ENCODE data around the gene KANSL1. TPM values are rescaled to one million over a fixed set of nuclear protein-coding genes. Genes with fewer than 3 reads are reported as not detected.
A peak's percentile ranks its signal among the peaks of the same experiment; 100 is the strongest.

The KANSL1 gene
- total and polyA plus RNA-seq, 2 donors (not counting 1 experiment from before 2014, with no cell fraction given), result 36.8 to 233 TPM

DNA sequence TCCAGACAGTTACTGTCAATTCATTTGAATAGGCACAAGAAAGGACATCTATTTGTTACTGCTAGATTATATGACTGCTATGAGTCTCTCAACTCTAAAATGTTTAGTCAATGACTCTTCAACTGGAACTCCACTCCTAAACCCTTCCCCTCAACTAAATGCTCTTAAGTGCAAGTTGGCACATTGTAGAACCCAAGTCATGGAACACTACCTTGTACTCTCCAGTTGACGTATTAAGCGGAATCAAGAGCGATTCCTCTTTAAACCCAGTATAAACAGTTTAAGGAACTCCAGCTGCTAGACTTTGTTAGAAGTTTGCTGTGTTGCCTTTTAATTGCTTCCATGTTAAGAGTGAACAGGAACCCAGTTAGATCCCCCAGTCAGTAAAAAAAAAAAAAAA lies 149.6 kb downstream of the KANSL1 start:
- H3K79me2 ChIP-seq (ENCODE audit: control insufficient read depth, insufficient read depth, low read length), result peaks cover 16% of the 10 kb centered on the region
- no peak overlapping the region for H2AFZ ChIP-seq (ENCODE audit: insufficient read depth, low read depth, low read length, poor library complexity, severe bottlenecking)
- ATAC-seq (ENCODE audit: low read depth) (no peak), DNase-seq (no peak)
- intact Hi-C loops (cut with micrococcal nuclease), result loop anchor here (1.0 kb wide), 1 partner anchor 41 kb away; no protein-coding TSS in a partner anchor
- no peak for TF ChIP-seq CTCF (IDR thresholded peaks at IDR 0.05)
- no peak for TF ChIP-seq EZH2 (IDR thresholded peaks at IDR 0.05; ENCODE audit: borderline replicate concordance, insufficient read depth, low read depth, low read length, poor library complexity, severe bottlenecking)
- Mint-ChIP-seq H3K4me3 (no peak overlapping the region), H3K9me3 (ENCODE audit: insufficient read depth) (no peaks in the 10 kb centered on the region), H3K27me3 (no peaks in the 10 kb centered on the region), H3K4me1 (peaks cover 3% of the 10 kb centered on the region), H3K27ac (peak overlapping the region; percentile 56)
- no peaks in the 10 kb centered on the region for H3K27me3 ChIP-seq (replicated peaks in 1 of 4; ENCODE audit: control extremely low read depth in 1 of 4, control insufficient read depth in 3 of 4, insufficient read depth in 4 of 4, low read length in 3 of 4)
- POLR2A ChIA-PET, result no interaction called here
- no peak overlapping the region for H3K4me2 ChIP-seq (replicated peaks; ENCODE audit: low read depth, low read length, poor library complexity, severe bottlenecking)
- CTCF ChIA-PET, result interaction anchor here (0.7 to 5.9 kb wide), 26 partner anchors 10 to 168 kb away, joined by 3 to 126 read pairs (median 5); partner anchors contain the start of gene KANSL1
- no peak overlapping the region for H3K4me3 ChIP-seq (ENCODE audit: control extremely low read depth in 1 of 5, extremely low read depth in 1 of 5, insufficient read depth in 1 of 5, low read depth in 2 of 5, low read length in 4 of 5)
- H4K20me1 ChIP-seq (ENCODE audit: control insufficient read depth, insufficient read depth, low read length, poor library complexity, severe bottlenecking), result peaks cover 19% of the 10 kb centered on the region
- no peak overlapping the region for H3K9ac ChIP-seq (ENCODE audit: low read length)
- no peak overlapping the region for H3K27ac ChIP-seq (ENCODE audit: low read length in 2 of 2)
- H3K4me1 ChIP-seq (ENCODE audit: control insufficient read depth in 2 of 2, insufficient read depth in 2 of 2, low read length in 2 of 2), result no peaks in the 10 kb centered on the region
- WGBS (ENCODE audit: insufficient coverage), result no CpG with 5 or more reads among the region's 3 CpGs
- peaks cover 7 to 82% of the 10 kb centered on the region in 2 experiments for H3K36me3 ChIP-seq (replicated peaks in 1 of 2; ENCODE audit: control extremely low read depth in 1 of 2, control insufficient read depth in 1 of 2, extremely low read depth in 1 of 2, insufficient read depth in 2 of 2, low read length in 1 of 2)
- H3K9me3 ChIP-seq (ENCODE audit: control extremely low read depth in 1 of 3, control insufficient read depth in 2 of 3, insufficient read depth in 1 of 3, low read length in 2 of 3), result no peaks in the 10 kb centered on the region

- Histone ChIP-seq H3K9ac (ENCODE audit: low read length) (no peak overlapping the region), H3K36me3 (replicated peaks in 1 of 2; ENCODE audit: control extremely low read depth in 1 of 2, control insufficient read depth in 1 of 2, extremely low read depth in 1 of 2, insufficient read depth in 2 of 2, low read length in 1 of 2) (peaks cover 8 to 82% of the 10 kb centered on the region in 2 experiments), H3K27ac (ENCODE audit: low read length in 2 of 2) (no peak overlapping the region), H3K9me3 (ENCODE audit: control extremely low read depth in 1 of 3, control insufficient read depth in 2 of 3, insufficient read depth in 1 of 3, low read length in 2 of 3) (no peaks in the 10 kb centered on the region), H2AFZ (ENCODE audit: insufficient read depth, low read depth, low read length, poor library complexity, severe bottlenecking) (no peak overlapping the region), H3K27me3 (replicated peaks in 1 of 4; ENCODE audit: control extremely low read depth in 1 of 4, control insufficient read depth in 3 of 4, insufficient read depth in 4 of 4, low read length in 3 of 4) (no peaks in the 10 kb centered on the region), H3K4me1 (ENCODE audit: control insufficient read depth in 2 of 2, insufficient read depth in 2 of 2, low read length in 2 of 2) (no peaks in the 10 kb centered on the region), H4K20me1 (ENCODE audit: control insufficient read depth, insufficient read depth, low read length, poor library complexity, severe bottlenecking) (peaks cover 19% of the 10 kb centered on the region), H3K4me3 (ENCODE audit: control extremely low read depth in 1 of 5, extremely low read depth in 1 of 5, insufficient read depth in 1 of 5, low read depth in 2 of 5, low read length in 4 of 5) (no peak overlapping the region), H3K4me2 (replicated peaks; ENCODE audit: low read depth, low read length, poor library complexity, severe bottlenecking) (no peak overlapping the region), H3K79me2 (ENCODE audit: control insufficient read depth, insufficient read depth, low read length) (peaks cover 16% of the 10 kb centered on the region)
- TF ChIP-seq EZH2 (IDR thresholded peaks at IDR 0.05; ENCODE audit: borderline replicate concordance, insufficient read depth, low read depth, low read length, poor library complexity, severe bottlenecking), result no peak
- no peak for TF ChIP-seq CTCF (IDR thresholded peaks at IDR 0.05)
- WGBS (ENCODE audit: insufficient coverage), result no CpG with 5 or more reads among the region's 3 CpGs
- Mint-ChIP-seq H3K27ac (no peak overlapping the region), H3K9me3 (ENCODE audit: insufficient read depth) (no peaks in the 10 kb centered on the region), H3K4me3 (no peak overlapping the region), H3K4me1 (peaks cover 3% of the 10 kb centered on the region), H3K27me3 (no peaks in the 10 kb centered on the region)
- POLR2A ChIA-PET, result no interaction called here
- ATAC-seq (ENCODE audit: low read depth) (no peak), DNase-seq (no peak)
- intact Hi-C loops (cut with micrococcal nuclease), result no loop called here
- CTCF ChIA-PET, result interaction anchor here (1.1 to 5.9 kb wide), 5 partner anchors 9 to 169 kb away, joined by 3 to 126 read pairs (median 16); partner anchors contain the start of gene KANSL1
Measured at GRCh38 chr17:46042925-46043324, 150.3 kb downstream of the KANSL1 start.
